GM12873 (cell line): Measurements from ENCODE around the gene BCAN.

Experiments
- CTCF ChIP-seq: IDR thresholded peaks from 2 replicates; pipeline ENCODE4 v1.5.1; 2012; ENCODE audit warnings: low read depth, mild to moderate bottlenecking, moderate library complexity, low read length, control low read depth; ENCODE audit not compliant: insufficient read depth; ENCODE audit errors: missing control alignments

The BCAN gene

GRCh38 chr1:156703741-156704140 lies 61.8 kb downstream of the BCAN start:
- no peak for TF ChIP-seq CTCF

GRCh38 chr1:156704166-156704711 lies 62.3 kb downstream of the BCAN start:
- TF ChIP-seq CTCF, result no peak

- no peak for TF ChIP-seq CTCF
Observed at GRCh38 chr1:156704930-156705320, 63.0 kb downstream of the BCAN start.

- TF ChIP-seq CTCF, result no peak
Observed at GRCh38 chr1:156705321-156705917, 63.5 kb downstream of the BCAN start, which contains the start of gene CRABP2. CRABP2 (minus strand) TSS chr1:156705583; CDS start chr1:156705446, 137 bp downstream.

GRCh38 chr1:156705918-156706656 lies 64.2 kb downstream of the BCAN start:
- peak; percentile 80 for TF ChIP-seq CTCF

- TF ChIP-seq CTCF, result no peak
Observed at GRCh38 chr1:156706657-156707416, 64.9 kb downstream of the BCAN start.
